Activated naive CD4-positive, alpha-beta T cell (primary cell): ENCODE measurements around the gene ZW10.
"Not testable (repeated sequence)": the region's sequence is repeated elsewhere in the genome, so short reads cannot be mapped to it uniquely, and the experiment has no call there.

Experiments
- DNase-seq, 4 experiments: peaks; one replicate each; lab custom pipeline; 2025; lab: John Stamatoyannopoulos, UW

Gene ZW10

GRCh38 chr11:113760241-113760640 is 13.3 kb downstream of the ZW10 start:
- DNase-seq = no peak

GRCh38 chr11:113752932-113753331 is 20.6 kb downstream of the ZW10 start:
- DNase-seq = no peak

DNA sequence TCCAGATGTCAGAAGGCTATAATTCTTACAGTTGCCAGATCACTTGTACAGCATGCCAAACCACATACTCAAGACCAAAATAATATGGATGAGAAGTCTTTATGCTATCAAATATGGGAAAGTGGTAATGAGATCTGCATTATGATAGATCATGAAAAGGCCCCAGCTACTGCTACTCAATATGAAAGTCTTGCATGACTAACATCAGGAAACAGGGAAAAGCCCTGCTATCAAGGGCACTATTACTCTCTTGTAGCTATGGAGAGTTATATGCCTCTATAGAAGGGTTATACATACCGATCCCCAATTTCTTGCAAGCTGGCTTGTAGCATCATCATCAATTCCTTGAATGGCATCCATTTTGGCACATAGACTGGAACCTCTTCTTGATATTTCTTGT is 37.2 kb downstream of the ZW10 start:
- no peak for DNase-seq

- DNase-seq = no peak
Observed at GRCh38 chr11:113732092-113732491, 41.4 kb downstream of the ZW10 start.

GRCh38 chr11:113730887-113731726 is 42.4 kb downstream of the ZW10 start:
- DNase-seq = no peak

- DNase-seq = no peak
Observed at GRCh38 chr11:113729456-113729855, 44.0 kb downstream of the ZW10 start.

GRCh38 chr11:113728814-113729213 is 44.7 kb downstream of the ZW10 start:
- DNase-seq = no peak

GRCh38 chr11:113725913-113726312 is 47.6 kb downstream of the ZW10 start:
- no peak for DNase-seq

GRCh38 chr11:113725407-113725806 is 48.1 kb downstream of the ZW10 start:
- DNase-seq = no peak

- DNase-seq = no peak
Observed at GRCh38 chr11:113724778-113725177, 48.7 kb downstream of the ZW10 start.

DNA sequence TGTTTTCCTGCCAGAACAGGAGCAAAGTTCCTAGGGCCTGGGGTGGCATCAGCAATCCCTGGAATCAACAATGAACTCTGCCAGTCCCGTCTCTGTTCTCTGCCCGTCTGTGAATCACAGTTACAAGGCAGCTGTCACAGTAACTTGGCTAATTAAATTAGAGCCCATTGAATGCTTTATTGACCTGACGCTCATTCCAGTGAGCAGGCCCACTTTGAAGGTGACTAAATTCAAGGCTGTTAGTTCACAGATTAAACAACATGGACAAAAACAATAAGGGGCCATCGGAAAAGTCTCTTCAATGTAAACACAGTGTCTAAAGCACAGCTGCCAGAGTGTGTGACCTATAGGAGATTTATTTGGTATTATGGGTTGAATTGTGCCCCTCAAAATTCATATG is 49.7 kb downstream of the ZW10 start:
- no peak for DNase-seq

- DNase-seq = no peak
Observed at GRCh38 chr11:113722934-113723333, 50.6 kb downstream of the ZW10 start.

- no peak for DNase-seq
Observed at GRCh38 chr11:113722221-113722620, 51.3 kb downstream of the ZW10 start.

- no peak for DNase-seq
Observed at GRCh38 chr11:113721462-113722066, 51.9 kb downstream of the ZW10 start.

DNA sequence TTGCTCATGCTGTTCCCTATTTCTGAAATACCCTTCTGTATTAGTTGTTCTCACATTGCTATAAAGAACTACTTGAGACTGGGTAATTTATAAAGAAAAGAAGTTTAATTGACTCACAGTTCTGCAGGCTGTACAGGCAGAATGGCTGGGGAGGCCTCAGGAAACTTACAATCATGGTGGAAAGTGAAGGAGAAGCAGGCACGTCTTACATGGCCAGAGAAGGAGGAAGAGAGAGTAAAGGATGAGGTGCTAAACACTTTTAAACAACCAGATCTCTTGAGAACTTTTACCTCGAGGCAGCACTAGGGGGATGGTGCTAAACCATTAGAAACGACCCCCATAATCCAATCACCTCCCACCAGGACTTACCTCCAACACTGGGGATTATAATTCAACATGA is 53.0 kb downstream of the ZW10 start:
- not testable (repeated sequence) for DNase-seq

- DNase-seq = no peak
Observed at GRCh38 chr11:113715882-113716625, 57.4 kb downstream of the ZW10 start.

GRCh38 chr11:113715273-113715672 is 58.2 kb downstream of the ZW10 start:
- no peak for DNase-seq

DNA sequence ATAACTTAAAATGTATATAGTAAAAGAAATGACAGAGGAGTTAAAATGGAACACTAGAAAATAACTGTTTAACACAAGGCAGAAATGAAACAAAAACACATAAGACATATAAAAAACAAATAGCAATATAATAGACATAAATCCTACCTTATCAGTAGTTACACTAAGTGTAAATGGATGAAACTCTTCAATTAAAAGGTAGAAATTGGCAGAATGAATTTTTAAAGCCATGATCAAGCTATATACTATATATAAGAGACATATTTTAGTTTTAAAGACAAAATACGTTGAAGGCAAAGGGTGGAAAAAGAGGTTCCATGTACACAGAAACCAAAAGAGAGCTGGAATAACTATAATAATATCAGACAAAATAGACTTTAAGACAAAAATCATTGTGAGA is 62.5 kb downstream of the ZW10 start:
- no peak for DNase-seq

DNA sequence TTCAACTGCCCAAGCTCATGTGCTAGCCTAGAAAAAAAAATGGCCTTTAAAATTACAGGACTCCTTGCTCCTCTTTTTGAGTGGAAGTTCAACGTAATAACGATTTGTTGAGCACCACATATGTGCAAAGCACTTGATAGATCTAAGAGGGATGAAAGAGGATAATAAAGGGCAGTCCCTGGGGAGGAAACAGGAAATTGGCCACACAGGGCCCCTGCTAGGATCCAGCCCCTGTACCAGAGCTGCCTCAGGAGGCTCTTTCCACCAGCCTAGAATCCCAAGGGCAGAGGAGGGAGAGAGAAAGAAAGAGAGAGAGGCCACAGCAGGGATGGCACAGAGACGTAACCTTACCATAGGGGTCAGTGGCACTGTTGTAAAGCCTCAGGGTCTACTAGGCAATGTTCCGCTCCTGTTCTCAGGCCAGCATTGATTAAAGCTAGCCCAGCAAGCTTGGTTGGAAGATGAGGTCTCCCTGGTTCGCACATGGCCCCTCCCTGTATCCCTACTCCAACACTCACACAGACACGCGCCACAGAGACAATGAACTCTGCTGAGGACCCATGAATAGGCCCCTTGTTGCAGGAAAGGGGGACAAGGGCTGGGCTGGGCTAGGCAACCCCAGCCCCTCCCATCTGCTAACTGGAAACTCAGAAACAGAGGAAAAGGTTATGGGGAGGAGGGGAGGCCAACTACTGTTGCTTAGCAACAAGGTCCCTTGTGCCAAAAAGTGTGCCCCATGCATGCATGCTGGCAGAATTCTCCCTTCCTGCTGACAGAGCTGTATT is 67.4 kb downstream of the ZW10 start, which contains the start of gene TMPRSS5:
TMPRSS5 (minus strand) TSS at position 438 of the 785 bp plus-strand sequence; CDS start at position 354, 84 bp downstream.
- no peak for DNase-seq

GRCh38 chr11:113703551-113703950 is 69.9 kb downstream of the ZW10 start:
- not testable (repeated sequence) for DNase-seq

DNA sequence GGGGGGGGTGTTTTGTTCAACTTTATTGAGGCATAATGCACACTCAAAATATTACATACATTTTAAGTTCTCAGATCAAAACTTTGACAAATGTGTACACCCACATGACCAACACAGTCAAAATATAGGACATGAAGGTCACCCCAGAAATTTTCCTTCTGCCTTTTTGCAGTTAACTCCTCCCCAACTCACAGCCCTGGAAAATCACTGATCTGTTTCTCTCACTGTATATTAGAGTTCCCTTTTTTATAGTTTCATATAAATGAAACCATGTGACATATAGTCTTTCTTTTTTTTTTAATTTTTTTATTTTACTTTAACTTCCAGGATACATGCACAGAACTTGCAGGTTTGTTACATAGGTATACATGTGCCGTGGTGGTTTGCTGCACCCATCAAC is 72.0 kb downstream of the ZW10 start:
- no peak for DNase-seq

DNA sequence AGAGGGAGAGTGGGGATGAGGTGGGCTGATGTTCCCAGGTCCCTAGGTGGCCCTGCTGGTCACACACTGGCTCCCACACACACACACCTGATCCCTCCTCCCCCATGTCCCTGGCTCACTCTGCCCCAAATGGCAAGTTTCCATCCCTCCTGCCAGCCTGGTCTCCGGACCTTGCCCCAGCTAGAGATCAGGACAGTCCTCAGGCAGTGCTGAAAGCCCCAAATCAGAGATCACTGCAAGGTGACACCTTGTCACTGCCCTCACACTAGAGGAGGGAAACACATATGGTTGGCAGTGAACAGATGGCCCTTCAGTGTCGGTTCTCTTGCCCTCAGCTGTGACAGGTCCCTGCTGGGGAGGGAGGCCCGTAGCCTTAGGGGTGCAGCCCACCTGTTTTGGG is 75.0 kb downstream of the ZW10 start:
- DNase-seq = no peak
